Measurements from ENCODE around the gene TOP3A.

TOP3A gene

GRCh38 chr17:18230288-18231141, 84.3 kb downstream of the TOP3A start:
- TF ChIP-seq TAF1 (IDR thresholded peaks at IDR 0.05; ENCODE audit: low read depth, low read length) (no peak), SPI1 (IDR thresholded peaks at IDR 0.05; ENCODE audit: low read depth, low read length) (no peak), PAX5 (IDR thresholded peaks at IDR 0.05; ENCODE audit: insufficient read depth, low read length, severe bottlenecking) (no peak), POLR2A (IDR thresholded peaks at IDR 0.05; ENCODE audit: low read depth, low read length) (no peak), POU2F2 (IDR thresholded peaks at IDR 0.05; ENCODE audit: low read depth, low read length) (no peak), POLR2AphosphoS5 (IDR thresholded peaks at IDR 0.05; ENCODE audit: low read depth, low read length) (no peak)
- DNase-seq (ENCODE audit: insufficient read length, low spot score), result no peak
- FAIRE-seq, result no peak

- DNase-seq (ENCODE audit: insufficient read length, low spot score), result no peak
- FAIRE-seq, result no peak
- TF ChIP-seq POLR2AphosphoS5 (IDR thresholded peaks at IDR 0.05; ENCODE audit: low read depth, low read length) (no peak), POU2F2 (IDR thresholded peaks at IDR 0.05; ENCODE audit: low read depth, low read length) (no peak), TAF1 (IDR thresholded peaks at IDR 0.05; ENCODE audit: low read depth, low read length) (no peak), SPI1 (IDR thresholded peaks at IDR 0.05; ENCODE audit: low read depth, low read length) (no peak), POLR2A (IDR thresholded peaks at IDR 0.05; ENCODE audit: low read depth, low read length) (no peak), PAX5 (IDR thresholded peaks at IDR 0.05; ENCODE audit: insufficient read depth, low read length, severe bottlenecking) (no peak)
These were observed 85.0 kb downstream of the TOP3A start for GRCh38 chr17:18229771-18230170.

- DNase-seq (ENCODE audit: insufficient read length, low spot score), result no peak
- FAIRE-seq, result no peak
- TF ChIP-seq SPI1 (IDR thresholded peaks at IDR 0.05; ENCODE audit: low read depth, low read length) (no peak), POLR2A (IDR thresholded peaks at IDR 0.05; ENCODE audit: low read depth, low read length) (no peak), POLR2AphosphoS5 (IDR thresholded peaks at IDR 0.05; ENCODE audit: low read depth, low read length) (no peak), TAF1 (IDR thresholded peaks at IDR 0.05; ENCODE audit: low read depth, low read length) (no peak), POU2F2 (IDR thresholded peaks at IDR 0.05; ENCODE audit: low read depth, low read length) (no peak), PAX5 (IDR thresholded peaks at IDR 0.05; ENCODE audit: insufficient read depth, low read length, severe bottlenecking) (no peak)
These were observed 85.5 kb downstream of the TOP3A start for GRCh38 chr17:18229254-18229653.

GRCh38 chr17:18228176-18228682, 86.6 kb downstream of the TOP3A start:
- no peak for FAIRE-seq
- TF ChIP-seq TAF1 (IDR thresholded peaks at IDR 0.05; ENCODE audit: low read depth, low read length) (no peak), POLR2AphosphoS5 (IDR thresholded peaks at IDR 0.05; ENCODE audit: low read depth, low read length) (no peak), SPI1 (IDR thresholded peaks at IDR 0.05; ENCODE audit: low read depth, low read length) (no peak), POU2F2 (IDR thresholded peaks at IDR 0.05; ENCODE audit: low read depth, low read length) (no peak), POLR2A (IDR thresholded peaks at IDR 0.05; ENCODE audit: low read depth, low read length) (no peak), PAX5 (IDR thresholded peaks at IDR 0.05; ENCODE audit: insufficient read depth, low read length, severe bottlenecking) (no peak)
- DNase-seq (ENCODE audit: insufficient read length, low spot score), result no peak

GRCh38 chr17:18227635-18228034, 87.2 kb downstream of the TOP3A start:
- DNase-seq (ENCODE audit: insufficient read length, low spot score), result no peak

GRCh38 chr17:18226284-18226945, 88.4 kb downstream of the TOP3A start:
- FAIRE-seq (no peak), DNase-seq (ENCODE audit: insufficient read length, low spot score) (no peak)
- no peak for TF ChIP-seq POLR2A (IDR thresholded peaks at IDR 0.05; ENCODE audit: low read depth, low read length)

More at GRCh38 chr17:18227635-18228034, 87.2 kb downstream of the TOP3A start:
- no peak for TF ChIP-seq SPI1 (IDR thresholded peaks at IDR 0.05; ENCODE audit: low read depth, low read length)
- TF ChIP-seq POLR2A (IDR thresholded peaks at IDR 0.05; ENCODE audit: low read depth, low read length), result no peak
- TF ChIP-seq POU2F2 (IDR thresholded peaks at IDR 0.05; ENCODE audit: low read depth, low read length), result no peak
- TF ChIP-seq POLR2AphosphoS5 (IDR thresholded peaks at IDR 0.05; ENCODE audit: low read depth, low read length), result no peak
- TF ChIP-seq TAF1 (IDR thresholded peaks at IDR 0.05; ENCODE audit: low read depth, low read length), result no peak
- TF ChIP-seq PAX5 (IDR thresholded peaks at IDR 0.05; ENCODE audit: insufficient read depth, low read length, severe bottlenecking), result no peak
- FAIRE-seq, result no peak

GRCh38 chr17:18225642-18226283, 89.0 kb downstream of the TOP3A start:
- TF ChIP-seq TAF1 (IDR thresholded peaks at IDR 0.05; ENCODE audit: low read depth, low read length) (no peak), POLR2AphosphoS5 (IDR thresholded peaks at IDR 0.05; ENCODE audit: low read depth, low read length) (no peak), POLR2A (IDR thresholded peaks at IDR 0.05; ENCODE audit: low read depth, low read length) (no peak), SPI1 (IDR thresholded peaks at IDR 0.05; ENCODE audit: low read depth, low read length) (no peak)
- DNase-seq (ENCODE audit: insufficient read length, low spot score) (no peak), FAIRE-seq (peak; percentile 52)

- DNase-seq (ENCODE audit: insufficient read length, low spot score) (peak; percentile 100), FAIRE-seq (peak; percentile 98)
- TF ChIP-seq SPI1 (IDR thresholded peaks at IDR 0.05; ENCODE audit: low read depth, low read length) (no peak), PAX5 (IDR thresholded peaks at IDR 0.05; ENCODE audit: insufficient read depth, low read length, severe bottlenecking) (no peak), POU2F2 (IDR thresholded peaks at IDR 0.05; ENCODE audit: low read depth, low read length) (no peak), POLR2A (IDR thresholded peaks at IDR 0.05; ENCODE audit: low read depth, low read length) (no peak), POLR2AphosphoS5 (IDR thresholded peaks at IDR 0.05; ENCODE audit: low read depth, low read length) (no peak), TAF1 (IDR thresholded peaks at IDR 0.05; ENCODE audit: low read depth, low read length) (no peak)
These were observed 89.6 kb downstream of the TOP3A start, which contains the start of gene LLGL1 for GRCh38 chr17:18225121-18225641. LLGL1 (plus strand) TSS chr17:18225635; CDS start chr17:18225683, 48 bp downstream.

All from GM12891 (cell line).